Activated naive CD4-positive, alpha-beta T cell treated with Interleukin-2 at 50 U/mL for 16 hours (primary cell): ENCODE data around the gene IL1R2.

Experiments used
- DNase-seq: peaks from one replicate; pipeline ENCODE4 v3.0.0-alpha.2; 2020

The IL1R2 gene

GRCh38 chr2:102024410-102024809 lies 32.6 kb downstream of the IL1R2 start:
- no peak for DNase-seq

GRCh38 chr2:102025016-102025501 lies 33.3 kb downstream of the IL1R2 start:
- no peak for DNase-seq

GRCh38 chr2:102025583-102026267 lies 34.0 kb downstream of the IL1R2 start:
- DNase-seq = no peak

GRCh38 chr2:102027036-102027980 lies 35.5 kb downstream of the IL1R2 start:
- no peak for DNase-seq

- no peak for DNase-seq
Measured at GRCh38 chr2:102028470-102028869, 36.7 kb downstream of the IL1R2 start.

- no peak for DNase-seq
Measured at GRCh38 chr2:102029405-102029804, 37.6 kb downstream of the IL1R2 start.

- no peak for DNase-seq
Measured at GRCh38 chr2:102029952-102030351, 38.2 kb downstream of the IL1R2 start.

- no peak for DNase-seq
Measured at GRCh38 chr2:102030502-102030854, 38.7 kb downstream of the IL1R2 start.

GRCh38 chr2:102030855-102031527 lies 39.2 kb downstream of the IL1R2 start:
- DNase-seq = no peak

GRCh38 chr2:102032368-102033030 lies 40.7 kb downstream of the IL1R2 start:
- no peak for DNase-seq

GRCh38 chr2:102033031-102033749 lies 41.4 kb downstream of the IL1R2 start:
- no peak for DNase-seq

GRCh38 chr2:102033750-102034682 lies 42.3 kb downstream of the IL1R2 start:
- DNase-seq = no peak

GRCh38 chr2:102034683-102035548 lies 43.2 kb downstream of the IL1R2 start:
- no peak for DNase-seq

GRCh38 chr2:102037681-102038080 lies 45.9 kb downstream of the IL1R2 start:
- no peak for DNase-seq

GRCh38 chr2:102040229-102040628 lies 48.5 kb downstream of the IL1R2 start:
- DNase-seq = no peak

GRCh38 chr2:102041351-102041750 lies 49.6 kb downstream of the IL1R2 start:
- DNase-seq = no peak

GRCh38 chr2:102042196-102043081 lies 50.7 kb downstream of the IL1R2 start:
- DNase-seq = no peak

- DNase-seq = no peak
Measured at GRCh38 chr2:102043560-102043959, 51.8 kb downstream of the IL1R2 start.
